Embryonic facial prominence (tissue), 1 donor: ENCODE measurements around the gene VCPKMT.
"Not testable (repeated sequence)": the region's sequence is repeated elsewhere in the genome, so short reads cannot be mapped to it uniquely, and the experiment has no call there.

Source experiments
- DNase-seq: peaks from one replicate; pipeline ENCODE4 v3.0.0-alpha.2; 2016; ENCODE audit errors: extremely low spot score

VCPKMT gene

GRCh38 chr14:50092006-50092555 lies 24.3 kb downstream of the VCPKMT start:
- DNase-seq = no peak

DNA sequence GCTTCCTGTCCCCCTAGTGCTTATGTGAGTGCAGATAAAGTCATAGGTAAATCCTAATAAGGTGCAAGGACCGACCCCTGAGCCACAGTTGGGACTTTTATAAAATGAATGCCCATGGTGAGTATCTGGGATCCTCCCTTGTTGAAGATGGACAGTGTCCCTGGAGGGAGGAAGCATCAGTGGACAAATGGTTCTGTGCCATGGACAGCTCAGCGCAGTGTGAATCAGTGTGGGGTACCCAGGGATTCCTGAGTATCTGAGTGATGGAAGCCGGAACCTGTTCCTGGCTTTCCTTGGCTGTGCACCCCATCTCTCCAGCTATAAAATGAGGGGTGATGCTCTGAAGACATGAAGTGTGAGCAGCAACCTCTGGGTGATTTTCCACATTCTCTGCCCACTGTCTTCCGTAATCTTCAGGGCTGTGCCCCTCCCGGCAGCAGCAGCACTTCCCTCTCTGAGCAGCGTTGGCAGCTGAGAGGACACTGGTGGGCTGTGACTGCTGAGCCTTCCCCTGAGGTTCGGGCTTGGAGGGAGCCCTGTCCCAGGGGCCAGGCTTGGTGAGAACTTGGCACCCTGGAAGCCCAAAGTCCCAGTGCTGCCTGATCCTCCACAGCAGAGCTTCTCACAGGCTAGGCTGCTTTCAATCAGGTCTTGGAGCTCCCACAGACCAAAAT lies 25.0 kb downstream of the VCPKMT start:
- no peak for DNase-seq

DNA sequence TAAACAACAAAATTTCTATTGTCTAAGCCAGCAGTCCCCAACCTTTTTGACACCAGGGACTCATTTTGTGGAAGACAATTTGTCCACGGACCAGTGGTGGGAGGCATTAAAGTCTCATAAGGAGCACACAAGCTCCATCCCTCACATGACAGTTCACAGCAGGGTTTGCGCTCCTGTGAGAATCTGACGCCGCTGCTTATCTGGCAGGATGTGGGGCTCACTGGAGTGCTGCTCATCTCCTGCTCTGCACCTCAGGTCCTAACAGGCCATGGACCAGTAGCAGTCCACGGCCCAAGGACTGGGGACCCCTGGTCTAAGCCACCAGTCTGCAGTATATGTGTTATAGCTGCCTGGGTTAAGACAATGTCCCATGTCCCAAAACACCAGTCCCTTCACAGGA lies 27.2 kb downstream of the VCPKMT start:
- DNase-seq = no peak

DNA sequence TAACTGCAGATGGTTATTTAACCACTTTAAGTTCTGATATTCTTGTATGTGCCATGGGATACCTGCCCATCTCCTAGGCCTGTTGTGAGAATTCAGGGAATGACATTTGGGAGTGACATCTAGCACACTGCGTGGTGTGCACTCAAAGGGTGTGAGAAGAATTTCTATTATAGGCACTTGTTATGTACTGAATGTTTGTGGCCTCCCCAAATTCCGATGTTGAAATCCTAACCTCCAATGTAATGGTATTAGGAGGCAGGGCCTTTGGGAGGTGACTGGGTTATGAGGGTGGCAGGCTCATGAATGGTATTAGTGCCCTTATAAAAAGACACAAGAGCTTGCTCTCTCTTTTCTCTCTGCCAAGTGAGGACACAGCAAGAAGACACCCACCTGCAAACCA lies 27.6 kb downstream of the VCPKMT start:
- no peak for DNase-seq

GRCh38 chr14:50088117-50088515 lies 28.3 kb downstream of the VCPKMT start:
- no peak for DNase-seq

GRCh38 chr14:50087341-50088116 lies 28.8 kb downstream of the VCPKMT start:
- DNase-seq = no peak

- DNase-seq = no peak
Observed at GRCh38 chr14:50086321-50086711, 30.1 kb downstream of the VCPKMT start.

GRCh38 chr14:50085570-50086320 lies 30.6 kb downstream of the VCPKMT start:
- DNase-seq = no peak

DNA sequence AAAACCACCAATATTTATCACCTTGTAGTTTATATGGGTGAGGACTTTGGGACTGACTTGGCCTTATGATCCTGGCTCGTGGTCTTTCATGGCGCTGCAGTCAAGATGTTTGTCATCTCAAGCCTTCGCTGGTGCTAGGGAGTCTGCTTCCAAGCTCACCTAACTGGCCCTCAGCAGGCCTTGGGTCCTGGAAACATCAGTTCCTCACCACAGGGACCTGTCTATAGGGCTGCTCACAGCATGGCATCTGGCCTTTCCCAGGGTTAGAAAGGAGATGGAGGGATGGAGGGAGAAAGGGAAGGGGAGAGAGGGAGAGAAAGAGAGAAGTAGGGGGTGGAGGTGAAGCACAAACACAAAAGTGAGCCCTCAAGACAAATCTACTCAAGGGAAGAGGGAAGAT lies 31.7 kb downstream of the VCPKMT start:
- DNase-seq = no peak

DNA sequence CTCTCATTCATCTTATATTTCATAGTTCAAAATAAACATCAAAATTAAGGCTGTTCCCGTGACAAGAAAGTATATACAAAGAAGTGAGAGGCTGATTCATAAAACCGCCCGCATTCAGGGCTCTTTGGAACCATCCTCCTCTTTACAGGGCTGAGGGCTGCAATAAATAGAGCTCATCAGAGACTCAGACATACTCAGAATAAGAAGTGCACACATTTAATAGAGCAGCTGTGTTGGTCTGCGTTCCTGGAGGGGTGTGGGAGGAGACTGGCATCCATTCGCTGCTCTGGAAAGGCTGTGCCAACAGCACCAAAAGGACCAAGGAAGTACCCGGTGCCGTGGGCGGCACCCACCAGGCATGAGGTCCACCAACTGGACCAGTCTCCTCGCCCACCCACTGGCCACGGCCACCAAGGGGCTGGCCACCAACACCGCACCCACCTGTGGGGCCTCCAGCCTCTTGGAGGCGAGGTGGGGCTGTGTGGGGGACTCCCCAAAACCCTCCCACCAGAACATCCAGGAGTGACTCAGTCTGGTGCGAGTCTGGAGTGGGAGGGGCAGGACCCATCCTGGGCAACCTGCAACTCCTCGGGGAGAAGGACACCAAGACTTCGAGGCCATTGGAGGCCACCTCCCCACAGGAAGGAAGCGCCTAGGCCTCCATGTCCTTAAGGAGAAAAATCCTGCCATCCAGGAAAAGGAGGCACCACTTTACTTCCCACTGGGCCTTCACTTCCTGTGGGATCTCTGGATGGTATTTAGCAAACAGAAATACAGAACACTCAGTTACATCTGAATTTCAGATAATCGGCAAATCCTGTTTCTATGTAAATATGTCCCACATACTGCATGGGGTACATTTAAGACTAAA lies 32.7 kb downstream of the VCPKMT start:
- no peak for DNase-seq

- DNase-seq = no peak
Observed at GRCh38 chr14:50082784-50083466, 33.4 kb downstream of the VCPKMT start.

GRCh38 chr14:50082308-50082742 lies 34.0 kb downstream of the VCPKMT start:
- DNase-seq = no peak

DNA sequence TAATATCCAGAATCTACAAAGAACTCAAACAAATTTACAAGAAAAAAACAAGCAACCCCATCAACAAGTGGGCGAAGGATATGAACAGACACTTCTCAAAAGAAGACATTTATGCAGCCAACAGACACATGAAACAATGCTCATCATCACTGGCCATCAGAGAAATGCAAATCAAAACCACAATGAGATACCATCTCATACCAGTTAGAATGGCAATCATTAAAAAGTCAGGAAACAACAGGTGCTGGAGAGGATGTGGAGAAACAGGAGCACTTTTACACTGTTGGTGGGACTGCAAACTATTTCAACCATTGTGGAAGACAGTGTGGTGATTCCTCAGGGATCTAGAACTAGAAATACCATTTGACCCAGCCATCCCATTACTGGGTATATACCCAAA lies 37.3 kb downstream of the VCPKMT start:
- not testable (repeated sequence) for DNase-seq

- DNase-seq = not testable (repeated sequence)
Observed at GRCh38 chr14:50073663-50074062, 42.7 kb downstream of the VCPKMT start.

DNA sequence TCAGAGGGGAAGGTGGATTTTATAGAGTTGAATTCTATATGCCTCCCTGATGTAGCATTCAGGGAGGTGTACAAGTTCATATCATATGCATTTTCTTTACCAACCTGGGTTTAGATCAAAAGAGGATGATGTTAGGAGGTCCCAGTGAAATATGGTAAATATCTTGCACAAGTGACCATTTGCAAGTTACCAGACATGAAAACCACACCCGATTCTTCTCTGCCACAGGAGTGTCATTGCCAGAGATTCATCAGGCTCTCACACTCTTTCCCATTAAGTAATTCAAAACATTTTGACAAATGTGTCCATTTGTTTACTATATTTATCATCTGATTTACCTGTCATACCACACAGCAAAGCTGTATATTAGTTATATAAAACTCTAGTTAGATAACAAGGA lies 44.0 kb downstream of the VCPKMT start:
- DNase-seq = no peak

- DNase-seq = no peak
Observed at GRCh38 chr14:50070840-50071548, 45.4 kb downstream of the VCPKMT start.

- no peak for DNase-seq
Observed at GRCh38 chr14:50070230-50070629, 46.1 kb downstream of the VCPKMT start.

DNA sequence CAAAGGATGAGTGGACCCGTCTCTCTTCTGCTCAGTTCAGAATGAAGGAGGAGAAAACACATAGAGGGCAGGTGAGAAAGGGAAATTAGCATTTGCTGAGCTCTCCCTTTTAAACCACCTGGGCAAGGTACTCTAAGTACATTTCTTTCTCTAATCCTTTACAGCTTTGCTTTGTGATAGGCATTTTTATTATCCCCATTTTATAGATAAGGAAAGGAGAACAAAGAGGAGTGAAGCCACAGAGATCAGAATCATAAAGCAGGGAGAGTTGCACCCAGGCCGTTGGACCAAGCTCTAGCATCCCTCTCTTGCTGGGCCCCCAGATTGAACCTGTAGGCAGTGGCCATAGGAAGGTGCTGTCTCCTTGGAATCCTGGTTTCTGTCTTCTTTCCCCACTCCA lies 47.0 kb downstream of the VCPKMT start:
- no peak for DNase-seq

GRCh38 chr14:50068496-50068895 lies 47.9 kb downstream of the VCPKMT start:
- no peak for DNase-seq
